Iris pigment epithelial cell (primary cell): ENCODE results near the gene TAMALIN.

Experiments used
- DNase-seq: peaks from one replicate; pipeline ENCODE4 v3.0.0-alpha.2; 2011; ENCODE audit warnings: low read depth

Gene TAMALIN

GRCh38 chr12:52014567-52015530, 8.1 kb downstream of the TAMALIN start:
- peak; percentile 50 for DNase-seq

DNA sequence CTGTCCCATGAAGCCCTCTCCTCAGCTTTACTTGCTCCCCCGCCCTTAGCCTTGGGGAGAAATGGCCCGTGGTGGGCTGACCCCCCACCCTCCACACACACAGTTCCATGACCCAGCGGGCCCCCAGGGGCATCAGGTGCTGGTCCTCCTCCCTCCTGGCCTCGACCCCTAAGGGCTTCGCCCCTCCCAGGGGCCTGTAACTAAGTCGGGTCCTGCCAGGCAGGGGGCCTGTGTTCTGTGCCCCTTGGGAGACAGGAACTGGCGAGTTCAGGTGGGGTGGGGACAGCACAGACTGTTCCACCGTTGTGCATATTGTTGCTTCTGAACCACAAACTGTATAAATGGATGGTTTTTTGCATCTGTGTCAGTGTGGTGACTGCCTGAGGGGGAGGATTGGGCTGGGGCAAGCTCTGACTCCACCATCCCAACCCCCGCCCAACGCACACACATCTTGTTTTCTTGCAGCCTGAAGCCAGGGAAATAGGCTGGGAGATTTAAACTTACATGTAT, 8.8 kb downstream of the TAMALIN start:
- DNase-seq = no peak

DNA sequence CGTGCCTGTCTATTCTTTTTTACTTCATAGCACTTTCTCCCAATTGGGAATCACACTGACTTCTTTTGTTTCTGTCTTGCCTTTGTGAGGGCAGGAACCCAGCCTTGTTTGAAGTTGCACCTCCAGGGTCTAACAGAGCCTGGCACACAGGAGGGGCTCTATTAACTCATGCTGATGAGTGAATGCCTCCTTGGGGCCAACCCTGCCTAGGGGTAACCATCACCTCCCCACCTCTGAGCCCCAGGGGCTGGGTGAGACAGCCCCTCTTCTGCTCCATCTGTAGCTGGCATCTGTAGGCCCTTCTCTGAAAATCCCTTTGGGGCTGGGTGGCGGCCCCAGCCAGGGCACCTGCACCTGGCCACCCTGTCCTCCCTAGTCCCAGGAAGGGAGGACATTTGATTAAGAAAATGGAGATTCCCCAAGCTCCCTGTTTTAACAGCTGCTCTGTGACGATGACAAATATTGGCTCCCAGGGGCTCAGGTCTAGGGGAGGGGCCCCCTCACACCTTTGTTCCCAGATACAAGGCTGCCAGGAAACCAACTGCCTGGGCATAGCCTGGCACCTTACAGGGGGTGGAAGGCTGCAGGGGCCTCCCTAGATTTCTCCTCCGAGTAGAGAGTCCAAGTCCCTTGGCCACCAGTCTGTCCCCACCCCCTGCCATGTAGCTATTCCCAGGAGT, 11.8 kb downstream of the TAMALIN start:
- no peak for DNase-seq

- no peak for DNase-seq
Measured at GRCh38 chr12:52019113-52019770, 12.5 kb downstream of the TAMALIN start.

DNA sequence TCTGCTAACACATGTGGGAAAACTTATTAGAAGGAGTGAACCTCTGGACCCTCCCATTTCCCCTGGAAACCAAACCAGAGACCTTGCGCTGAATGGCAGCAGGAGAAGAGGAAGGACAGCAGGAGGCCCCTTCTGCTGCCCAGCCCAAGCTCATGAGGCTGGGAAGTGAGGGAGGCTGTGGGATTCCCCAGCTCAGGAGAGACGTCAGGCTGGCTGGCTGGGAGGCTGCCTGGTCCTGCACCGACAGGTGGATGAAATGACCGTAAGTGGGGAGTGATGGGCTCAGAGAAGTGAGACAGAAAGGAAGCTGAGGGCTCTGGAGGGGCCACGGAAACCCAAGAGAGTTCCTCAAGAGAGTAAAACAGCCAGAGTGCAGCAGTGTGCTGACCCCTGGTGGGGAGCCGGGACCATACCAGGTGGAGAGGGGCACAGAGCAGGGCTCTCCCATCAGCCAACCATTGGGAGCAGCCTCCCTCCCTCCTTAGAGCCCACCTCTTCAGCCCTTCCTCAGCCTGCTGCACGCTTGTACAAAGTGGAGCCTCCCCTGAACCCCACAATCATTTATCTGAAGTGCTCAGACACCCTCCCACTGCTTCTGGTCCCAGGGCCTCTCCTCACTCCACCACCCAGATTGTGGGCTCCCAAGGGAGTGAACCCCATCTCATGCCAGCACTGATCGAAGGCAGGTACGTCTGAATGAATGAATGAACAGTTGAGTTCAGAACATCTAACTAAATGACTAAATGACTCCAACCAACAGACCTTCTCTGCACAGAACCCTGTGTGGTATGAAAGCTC, 14.0 kb downstream of the TAMALIN start:
- no peak for DNase-seq

- no peak for DNase-seq
Measured at GRCh38 chr12:52022841-52023181, 16.1 kb downstream of the TAMALIN start.

DNA sequence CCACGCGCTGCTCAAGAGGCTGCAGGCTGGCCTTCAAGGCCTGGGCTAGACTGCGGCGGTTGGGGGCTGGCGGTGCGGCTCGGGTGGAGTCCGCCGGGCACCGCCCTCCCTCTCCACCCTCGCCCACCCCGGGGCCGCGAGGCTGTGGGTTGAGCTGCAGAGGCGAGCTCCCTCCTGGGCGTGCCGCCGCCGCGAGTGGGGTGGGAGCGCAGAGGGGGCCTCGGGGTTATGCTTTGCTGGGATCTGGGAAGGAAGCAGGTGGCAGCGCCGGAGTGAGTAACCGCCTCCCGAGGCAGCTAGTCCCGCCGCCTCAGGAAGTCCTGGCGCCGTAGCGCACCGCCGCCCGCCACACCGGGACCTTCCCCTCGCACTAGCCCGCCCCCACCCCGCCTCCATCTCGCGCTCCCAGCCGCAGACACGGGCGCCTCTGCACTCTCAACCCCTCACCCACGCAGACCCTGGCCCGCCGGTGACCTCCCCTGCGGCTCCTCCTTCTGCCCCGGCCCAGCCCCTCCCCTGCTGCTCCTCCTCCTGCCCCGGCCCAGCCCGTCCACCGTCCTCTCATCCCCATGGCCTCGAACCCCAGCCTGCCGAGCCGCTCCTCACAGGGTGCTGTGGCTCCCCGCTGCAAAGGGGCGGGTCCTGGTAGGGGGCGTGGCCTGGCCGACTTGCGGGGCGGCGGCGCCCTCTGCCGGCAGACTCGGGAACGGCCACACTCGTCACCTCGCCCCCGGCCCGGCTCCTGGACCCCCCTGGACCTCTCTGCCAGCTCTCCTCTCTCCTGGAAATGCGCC, 16.6 kb downstream of the TAMALIN start:
- peak; percentile 52 for DNase-seq

DNA sequence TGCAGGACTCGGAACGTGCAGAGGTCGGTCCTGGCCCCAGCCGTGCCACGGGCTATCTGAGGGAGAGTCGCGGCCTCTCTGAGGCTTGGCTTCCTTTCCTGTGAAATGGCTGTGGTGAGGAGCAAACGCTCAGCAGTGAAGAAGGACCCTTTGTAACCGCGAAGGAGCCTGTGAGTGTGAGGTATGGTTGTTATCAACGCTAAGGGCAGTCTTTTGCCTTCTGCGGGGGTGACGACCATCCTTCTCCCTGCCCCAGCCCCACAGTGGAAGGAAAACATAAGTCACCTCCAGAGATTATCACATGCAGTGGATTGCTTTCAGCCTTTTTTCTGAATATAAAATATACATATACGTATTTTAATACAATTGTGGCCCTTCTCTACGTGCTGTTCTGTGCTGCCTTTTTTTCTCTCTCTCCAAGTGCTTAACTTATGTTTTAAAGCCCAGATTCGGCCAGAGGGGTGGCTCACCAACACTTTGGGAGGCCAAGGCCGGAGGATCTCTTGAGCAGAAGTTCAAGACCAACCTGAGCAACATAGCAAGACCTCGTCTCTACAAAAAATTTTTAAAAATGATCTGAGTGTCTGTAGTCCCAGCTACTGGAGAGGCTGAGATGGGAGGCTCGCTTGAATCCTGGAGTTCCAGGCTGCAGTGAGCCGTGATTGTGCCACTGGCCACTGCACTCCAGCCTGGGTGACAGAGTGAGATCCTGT, 17.4 kb downstream of the TAMALIN start:
- DNase-seq = no peak

GRCh38 chr12:52024845-52025230, 18.1 kb downstream of the TAMALIN start:
- no peak for DNase-seq

- DNase-seq = no peak
Measured at GRCh38 chr12:52026263-52026662, 19.5 kb downstream of the TAMALIN start.

GRCh38 chr12:52027085-52027843, 20.5 kb downstream of the TAMALIN start:
- DNase-seq = no peak

GRCh38 chr12:52029685-52030084, 22.9 kb downstream of the TAMALIN start:
- peak; percentile 52 for DNase-seq

DNA sequence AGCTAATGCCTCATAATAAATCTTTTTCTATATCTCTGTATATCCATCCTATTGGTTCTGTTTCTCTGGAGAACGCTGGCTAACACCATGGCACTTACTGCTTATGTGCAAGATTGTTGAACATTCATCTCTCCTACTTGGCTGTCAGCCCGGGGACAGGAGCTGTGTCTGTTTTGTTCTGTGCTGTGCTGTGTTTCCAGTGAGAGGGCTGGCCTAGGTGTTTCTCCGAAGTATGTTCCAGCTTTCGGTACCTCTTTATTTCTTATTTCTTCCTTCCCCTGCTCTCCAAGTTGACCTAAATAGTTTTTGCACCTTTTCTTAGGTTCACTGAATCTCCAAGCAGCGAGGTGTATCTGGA, 25.7 kb downstream of the TAMALIN start:
- DNase-seq = peak; percentile 83

DNA sequence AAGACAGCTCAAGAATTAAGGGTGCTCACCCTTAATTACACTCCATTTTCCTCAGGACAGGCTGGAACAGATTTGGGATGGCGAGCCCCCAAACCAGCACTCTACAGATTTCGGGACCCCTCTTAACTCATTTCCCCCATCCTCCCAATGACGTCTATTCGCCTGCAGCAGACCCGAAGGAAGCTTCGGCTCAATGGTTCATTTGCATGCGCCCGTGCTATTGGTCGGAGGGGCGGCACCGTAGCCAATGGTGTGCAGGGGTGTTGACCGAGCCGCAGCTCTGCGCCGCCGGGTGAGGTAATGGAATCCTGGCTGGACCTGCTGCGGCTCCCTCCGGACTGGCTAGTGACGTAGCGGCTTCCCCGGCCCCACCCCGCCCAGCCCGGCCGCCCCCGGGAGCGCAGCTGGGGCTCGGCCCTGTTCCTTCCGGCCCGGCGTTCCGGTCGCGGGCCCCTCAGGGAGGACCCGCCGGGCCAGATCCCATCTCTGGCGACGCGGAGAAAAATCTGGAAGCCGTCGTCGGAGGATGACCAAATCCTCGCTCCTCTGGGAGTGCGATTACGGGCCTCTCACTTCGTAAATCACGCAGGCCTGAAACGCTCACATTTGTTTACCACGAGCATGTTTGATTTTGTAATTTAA, 26.2 kb downstream of the TAMALIN start:
- peak; percentile 99 for DNase-seq

GRCh38 chr12:52033446-52034140, 26.8 kb downstream of the TAMALIN start:
- no peak for DNase-seq

DNA sequence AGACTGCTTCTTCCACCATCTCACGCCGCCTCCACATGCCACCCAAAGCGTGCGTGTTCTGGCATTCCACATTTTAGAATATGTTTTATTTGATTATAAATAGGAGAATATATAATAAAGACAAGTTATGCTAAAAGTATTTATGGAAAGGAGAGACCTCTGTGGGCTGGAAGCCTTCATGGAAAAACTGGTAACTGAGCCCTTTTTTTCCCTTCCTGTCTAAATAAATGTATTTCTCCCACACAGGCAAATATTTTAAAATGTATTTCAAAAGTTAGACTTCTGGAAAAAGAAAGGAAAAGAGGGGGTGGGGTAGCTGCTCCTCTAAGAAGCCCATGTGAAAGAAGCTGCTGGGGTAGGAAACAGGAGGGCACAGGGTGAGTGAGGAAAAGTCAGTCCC, 28.4 kb downstream of the TAMALIN start:
- no peak for DNase-seq

DNA sequence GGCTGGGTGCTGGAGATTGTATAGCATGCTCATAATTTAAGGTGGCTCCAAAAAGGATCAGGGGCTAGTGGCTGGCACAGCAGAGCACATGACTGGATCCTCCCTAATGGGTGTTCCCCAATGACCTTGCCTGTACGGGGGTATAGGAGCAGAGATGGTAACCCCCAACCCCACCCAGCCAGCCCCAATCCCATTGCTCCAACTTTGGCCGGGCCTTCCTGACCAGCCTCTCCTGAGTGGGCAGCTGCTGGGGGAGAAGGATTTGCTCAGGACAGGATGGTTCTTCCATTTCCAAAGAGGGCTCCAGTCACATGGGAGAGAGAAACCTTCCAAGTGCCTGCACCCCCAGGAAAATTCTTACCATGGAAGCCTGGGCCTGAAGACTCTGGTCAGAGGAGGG, 29.2 kb downstream of the TAMALIN start:
- no peak for DNase-seq

DNA sequence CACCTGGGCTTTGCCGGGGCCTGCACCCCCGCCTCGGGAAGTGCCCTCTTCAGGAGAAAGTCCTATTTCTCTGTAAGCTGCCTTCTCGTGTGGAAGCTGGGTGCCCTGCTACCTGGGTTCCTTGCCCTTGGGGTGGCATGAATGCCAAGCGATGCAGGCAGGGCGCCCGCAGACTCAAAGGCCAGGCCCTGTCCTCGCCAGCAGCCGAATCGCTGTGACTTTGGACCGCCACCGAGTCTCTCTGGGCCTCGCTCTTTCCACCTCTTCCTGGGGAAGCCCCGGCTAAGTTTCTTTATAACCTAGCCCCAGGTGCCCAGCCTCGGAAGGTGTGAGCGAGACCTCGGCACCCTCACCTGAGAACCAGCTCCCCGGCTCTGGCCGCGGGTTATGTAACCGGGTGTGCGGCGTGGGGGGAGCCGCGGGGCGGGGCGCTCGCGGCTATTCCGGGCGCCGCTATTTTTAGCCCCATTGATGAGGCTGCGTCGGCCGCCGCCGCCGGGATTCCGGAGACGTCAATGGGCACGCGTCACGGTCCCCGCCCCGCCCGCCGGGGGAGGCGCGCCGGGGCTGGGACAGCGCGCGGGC, 29.9 kb downstream of the TAMALIN start:
- DNase-seq = peak; percentile 74
